SK-N-SH (cell line): ENCODE measurements around the gene RAPGEF2. TPM values are rescaled to one million over a fixed set of nuclear protein-coding genes. Genes with fewer than 3 reads are reported as not detected.

Experiments used
- CTCF ChIA-PET: fragments of 300-600, 350-600 bp; formaldehyde crosslinking; extraction: SDS; loops from one replicate; lab custom pipeline; 2021; lab: Yijun Ruan, JAX
- POLR2A ChIA-PET: fragments of 350-600 bp; sonication (Branson Sonifier 250); formaldehyde crosslinking; extraction: SDS; loops from one replicate; lab custom pipeline; 2020; ENCODE audit warnings: antibody characterized with exemption, inconsistent platforms; lab: Yijun Ruan, JAX
- DNase-seq: peaks from one replicate; pipeline ENCODE4 v3.0.0; 2012
- H2AFZ ChIP-seq: fragments of 200-600 bp; sonication (generic); 2 replicates; pipeline ENCODE4 v1.8.1; 2016; ENCODE audit warnings: antibody characterized with exemption, mild to moderate bottlenecking, low read depth
- H3F3A ChIP-seq: fragments of 200-600 bp; sonication (generic); replicated peaks from 2 replicates; pipeline ENCODE3; 2016; ENCODE audit warnings: antibody characterized with exemption, mild to moderate bottlenecking; ENCODE audit not compliant: insufficient read depth
- H3K27ac ChIP-seq, 2 experiments: fragments of 200-500 bp in 1 of 2; fragments of 200-600 bp in 1 of 2; sonication (Bioruptor generic) in 1 of 2; sonication (generic), shearing (Covaris generic) in 1 of 2; 2 replicates each; pipeline versions ENCODE4 v1.5.1 to v1.6.1; 2014 to 2016; ENCODE audit warnings: low read depth in 2 of 2, inconsistent platforms in 1 of 2, low read length in 1 of 2, mild to moderate bottlenecking in 1 of 2, mixed read lengths in 1 of 2
- H3K27me3 ChIP-seq: fragments of 200-600 bp; sonication (generic), shearing (Covaris generic); 2 replicates; pipeline ENCODE4 v1.6.1; 2016; ENCODE audit warnings: mixed run types; ENCODE audit not compliant: insufficient read depth
- H3K36me3 ChIP-seq, 2 experiments: fragments of 200-500 bp in 1 of 2; fragments of 200-600 bp in 1 of 2; sonication (Bioruptor generic) in 1 of 2; sonication (generic) in 1 of 2; replicated peaks in 1 of 2; 2 replicates each; pipeline versions ENCODE3 to v1.5.1; 2014 to 2016; ENCODE audit warnings: low read length in 1 of 2, mild to moderate bottlenecking in 1 of 2; ENCODE audit not compliant: insufficient read depth in 2 of 2, control insufficient read depth in 1 of 2
- H3K4me1 ChIP-seq, 2 experiments: fragments of 200-500 bp in 1 of 2; fragments of 200-600 bp in 1 of 2; sonication (Bioruptor generic) in 1 of 2; sonication (generic), shearing (Covaris generic) in 1 of 2; 2 replicates each; pipeline versions ENCODE4 v1.5.1 to v1.6.1; 2014 to 2016; ENCODE audit warnings: low read depth in 1 of 2, low read length in 1 of 2, mixed run types in 1 of 2; ENCODE audit not compliant: insufficient read depth in 2 of 2, control insufficient read depth in 1 of 2
- H3K4me2 ChIP-seq: fragments of 200-600 bp; sonication (generic), shearing (Covaris generic); 2 replicates; pipeline ENCODE4 v1.6.1; 2017; ENCODE audit warnings: mixed run types
- H3K4me3 ChIP-seq, 2 experiments: fragments of 200-500 bp in 1 of 2; fragments of 200-600 bp in 1 of 2; sonication (Bioruptor generic) in 1 of 2; sonication (generic), shearing (Covaris generic) in 1 of 2; 2 replicates each; pipeline versions ENCODE4 v1.5.1 to v1.8.1; 2014 to 2016; ENCODE audit warnings: low read depth in 2 of 2, inconsistent platforms in 1 of 2, low read length in 1 of 2, mild to moderate bottlenecking in 1 of 2, mixed read lengths in 1 of 2, moderate library complexity in 1 of 2
- H3K79me2 ChIP-seq: fragments of 200-600 bp; sonication (generic); 2 replicates; pipeline ENCODE4 v1.8.1; 2017; ENCODE audit warnings: mild to moderate bottlenecking; ENCODE audit not compliant: insufficient read depth
- H3K9ac ChIP-seq: fragments of 200-600 bp; sonication (generic); 2 replicates; pipeline ENCODE4 v1.6.1; 2017; ENCODE audit warnings: mixed run types
- H3K9me2 ChIP-seq: fragments of 200-600 bp; sonication (generic); 2 replicates; pipeline ENCODE4 v1.6.1; 2017; ENCODE audit warnings: mixed run types
- H3K9me3 ChIP-seq: fragments of 200-600 bp; sonication (generic); 2 replicates; pipeline ENCODE4 v1.6.1; 2017; ENCODE audit warnings: mixed run types, mild to moderate bottlenecking, moderate library complexity
- H4K20me1 ChIP-seq: fragments of 200-600 bp; sonication (generic); 2 replicates; pipeline ENCODE4 v1.6.1; 2017; ENCODE audit warnings: mild to moderate bottlenecking, mixed run types; ENCODE audit not compliant: insufficient read depth
- CHD2 ChIP-seq: fragments of 150-350 bp; IDR thresholded peaks from 2 replicates; pipeline ENCODE4 v1.6.1; 2018; ENCODE audit warnings: low read length; ENCODE audit not compliant: partially characterized antibody
- EZH2phosphoT487 ChIP-seq: fragments of 200-600 bp; sonication (generic); IDR thresholded peaks from 2 replicates; pipeline ENCODE4 v1.6.1; 2017; ENCODE audit warnings: low read depth, mixed run types, mild to moderate bottlenecking, antibody characterized with exemption, moderate library complexity, borderline replicate concordance
- FOSL2 ChIP-seq: IDR thresholded peaks from 2 replicates; pipeline ENCODE4 v1.4.0; 2012; ENCODE audit warnings: low read depth, mild to moderate bottlenecking, moderate library complexity, borderline replicate concordance
- FOXJ3 ChIP-seq: sonication (generic); formaldehyde crosslinking; IDR thresholded peaks from 2 replicates; pipeline ENCODE4 v1.5.1; 2020; ENCODE audit warnings: mild to moderate bottlenecking, missing genetic modification reagents
- GABPA ChIP-seq: IDR thresholded peaks from 2 replicates; pipeline ENCODE4 v1.4.0; 2012; ENCODE audit warnings: low read depth, mild to moderate bottlenecking
- GATA2 ChIP-seq: sonication (generic); formaldehyde crosslinking; IDR thresholded peaks from 2 replicates; pipeline ENCODE4 v1.5.0; 2020; ENCODE audit warnings: mild to moderate bottlenecking, missing genetic modification reagents
- MEF2A ChIP-seq: IDR thresholded peaks from 2 replicates; pipeline ENCODE4 v1.4.0; 2012; ENCODE audit warnings: low read depth, borderline replicate concordance
- POLR2AphosphoS5 ChIP-seq: IDR thresholded peaks from 2 replicates; pipeline ENCODE4 v1.6.1; 2012; ENCODE audit warnings: low read depth, low read length
- RAD21 ChIP-seq: IDR thresholded peaks from 2 replicates; pipeline ENCODE4 v1.6.1; 2012; ENCODE audit warnings: mild to moderate bottlenecking, low read length
- RCOR1 ChIP-seq: fragments of 150-350 bp; IDR thresholded peaks from 2 replicates; pipeline ENCODE4 v1.6.1; 2017; ENCODE audit warnings: antibody characterized with exemption, low read length
- SMC3 ChIP-seq: IDR thresholded peaks from 2 replicates; pipeline ENCODE4 v1.6.1; 2012; ENCODE audit warnings: low read depth, low read length, improper control_type of control experiment
- TAF1 ChIP-seq: IDR thresholded peaks from 2 replicates; pipeline ENCODE4 v1.6.1; 2012; ENCODE audit warnings: low read depth, mild to moderate bottlenecking, low read length, moderate library complexity, borderline replicate concordance
- TCF12 ChIP-seq: IDR thresholded peaks from 2 replicates; pipeline ENCODE4 v1.4.0; 2012
- YY1 ChIP-seq: IDR thresholded peaks from 2 replicates; pipeline ENCODE4 v1.4.0; 2012; ENCODE audit warnings: low read depth, mild to moderate bottlenecking
- WGBS: methylation state at CpG from one replicate; pipeline ENCODE4 v1.1.6; 2017; ENCODE audit warnings: low lambda C conversion rate; 5-methylcytosine and 5-hydroxymethylcytosine counted together
- polyA plus RNA-seq, 3 experiments: library from polyadenylated mRNA; depleted of rRNA; stranded (reverse); fragments of >200 nt; gene quantifications; 2 replicates each; pipeline ENCODE4 v1.2.3, GENCODE V29; 2012
- TF ChIP-seq, protein P1 (sequence below): IDR thresholded peaks from 2 replicates; pipeline ENCODE4 v1.4.0; 2012; ENCODE audit warnings: low read depth, borderline replicate concordance
- TF ChIP-seq, protein P2 (sequence below): fragments of 150-350 bp; IDR thresholded peaks from 2 replicates; pipeline ENCODE4 v1.6.1; 2017; ENCODE audit warnings: antibody characterized with exemption, low read length, low read depth, borderline replicate concordance
- TF ChIP-seq, protein P3 (sequence below): IDR thresholded peaks from 2 replicates; pipeline ENCODE4; 2012
- TF ChIP-seq, protein P4 (sequence below): IDR thresholded peaks from 2 replicates; pipeline ENCODE4 v1.6.1; 2012; ENCODE audit warnings: mild to moderate bottlenecking, low read depth, low read length, moderate library complexity

Gene RAPGEF2
- polyA plus RNA-seq, 1 of the 3 experiments (the other 2 are of a cell fraction), result 19.2 TPM

DNA sequence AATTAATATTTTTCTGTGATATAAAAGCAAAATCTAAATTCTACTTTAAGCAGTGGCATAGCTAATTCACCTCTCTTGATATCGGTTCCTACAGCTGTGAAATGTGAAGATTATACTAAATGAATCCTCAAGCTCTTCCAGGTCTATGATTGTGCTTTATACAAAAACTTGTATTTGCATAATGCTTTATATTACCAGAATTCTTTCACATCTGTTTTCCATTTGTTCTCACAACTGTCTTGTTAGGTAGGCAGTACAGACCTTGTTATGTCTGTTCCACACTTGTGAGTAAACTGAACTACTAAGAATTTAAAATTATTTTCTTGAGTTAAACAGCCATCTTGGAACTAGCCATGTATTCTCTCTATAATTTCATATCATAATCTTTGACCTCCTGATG is 184.9 kb downstream of the RAPGEF2 start:
- no peak for DNase-seq
- CTCF ChIA-PET, result interaction anchor here (1.6 kb wide), 1 partner anchor 21 kb away, joined by 3 read pairs; no protein-coding TSS in a partner anchor
- peaks cover 16% of the 10 kb centered on the region for H3F3A ChIP-seq
- no peaks in the 10 kb centered on the region for H4K20me1 ChIP-seq
- H3K36me3 ChIP-seq, result peaks cover 0 to 4% of the 10 kb centered on the region in 2 experiments
- H3K27me3 ChIP-seq, result no peaks in the 10 kb centered on the region
- H3K9me3 ChIP-seq, result no peaks in the 10 kb centered on the region
- no peak overlapping the region for H3K4me3 ChIP-seq
- peaks cover 0 to 39% of the 10 kb centered on the region in 2 experiments; a peak in 2 of 4 replicates for H3K4me1 ChIP-seq
- H3K9me2 ChIP-seq, result no peaks in the 10 kb centered on the region
- TF ChIP-seq, protein P1, sequence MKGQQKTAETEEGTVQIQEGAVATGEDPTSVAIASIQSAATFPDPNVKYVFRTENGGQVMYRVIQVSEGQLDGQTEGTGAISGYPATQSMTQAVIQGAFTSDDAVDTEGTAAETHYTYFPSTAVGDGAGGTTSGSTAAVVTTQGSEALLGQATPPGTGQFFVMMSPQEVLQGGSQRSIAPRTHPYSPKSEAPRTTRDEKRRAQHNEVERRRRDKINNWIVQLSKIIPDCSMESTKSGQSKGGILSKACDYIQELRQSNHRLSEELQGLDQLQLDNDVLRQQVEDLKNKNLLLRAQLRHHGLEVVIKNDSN, result no peak
- TF ChIP-seq TCF12, result 0 out of 2 replicates have a peak, but pooled peaks have one; percentile 13
- TF ChIP-seq, all 33 proteins: peak for 1
- POLR2A ChIA-PET, result no interaction called here
- Histone ChIP-seq H3K9ac (no peak overlapping the region), H3K4me2 (no peak overlapping the region), H2AFZ (no peak overlapping the region), H3K27ac (no peak overlapping the region), H3K79me2 (peaks cover 54% of the 10 kb centered on the region)
- 97% methylated on average over 1 of the region's 1 CpG for WGBS

DNA sequence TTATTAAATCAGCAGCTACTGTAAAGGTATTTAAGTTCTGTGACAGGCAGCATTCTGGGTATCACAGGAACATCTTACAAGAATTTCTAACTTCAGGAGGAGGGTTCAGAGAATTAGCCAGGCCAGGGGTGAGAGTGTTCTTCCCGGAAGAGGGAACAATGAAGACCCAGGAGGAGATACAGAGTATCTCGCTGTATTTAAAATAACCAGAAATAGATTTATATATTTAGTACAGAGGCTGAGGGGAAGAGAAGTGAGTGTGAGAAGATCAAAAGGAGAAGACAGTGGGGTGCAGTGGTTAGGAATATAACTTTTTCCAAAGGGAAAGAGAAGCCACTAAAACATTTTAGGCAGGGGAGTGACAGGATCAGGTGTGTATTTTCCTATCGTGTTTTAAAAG is 186.8 kb downstream of the RAPGEF2 start:
- CTCF ChIA-PET, result no interaction called here

More for the DNA sequence above, 186.8 kb downstream of the RAPGEF2 start:
- H3K9me2 ChIP-seq, result no peaks in the 10 kb centered on the region
- H3K36me3 ChIP-seq, result peaks cover 0 to 4% of the 10 kb centered on the region in 2 experiments
- no peaks in the 10 kb centered on the region for H4K20me1 ChIP-seq
- WGBS, result 98% methylated on average over 3 of the region's 3 CpGs
- no peaks in the 10 kb centered on the region for H3K27me3 ChIP-seq
- H2AFZ ChIP-seq, result no peak overlapping the region
- TF ChIP-seq, protein P2, sequence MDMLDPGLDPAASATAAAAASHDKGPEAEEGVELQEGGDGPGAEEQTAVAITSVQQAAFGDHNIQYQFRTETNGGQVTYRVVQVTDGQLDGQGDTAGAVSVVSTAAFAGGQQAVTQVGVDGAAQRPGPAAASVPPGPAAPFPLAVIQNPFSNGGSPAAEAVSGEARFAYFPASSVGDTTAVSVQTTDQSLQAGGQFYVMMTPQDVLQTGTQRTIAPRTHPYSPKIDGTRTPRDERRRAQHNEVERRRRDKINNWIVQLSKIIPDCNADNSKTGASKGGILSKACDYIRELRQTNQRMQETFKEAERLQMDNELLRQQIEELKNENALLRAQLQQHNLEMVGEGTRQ, result no peak
- TF ChIP-seq POLR2AphosphoS5, result no peak
- no peak for TF ChIP-seq TAF1
- TF ChIP-seq, protein P3, sequence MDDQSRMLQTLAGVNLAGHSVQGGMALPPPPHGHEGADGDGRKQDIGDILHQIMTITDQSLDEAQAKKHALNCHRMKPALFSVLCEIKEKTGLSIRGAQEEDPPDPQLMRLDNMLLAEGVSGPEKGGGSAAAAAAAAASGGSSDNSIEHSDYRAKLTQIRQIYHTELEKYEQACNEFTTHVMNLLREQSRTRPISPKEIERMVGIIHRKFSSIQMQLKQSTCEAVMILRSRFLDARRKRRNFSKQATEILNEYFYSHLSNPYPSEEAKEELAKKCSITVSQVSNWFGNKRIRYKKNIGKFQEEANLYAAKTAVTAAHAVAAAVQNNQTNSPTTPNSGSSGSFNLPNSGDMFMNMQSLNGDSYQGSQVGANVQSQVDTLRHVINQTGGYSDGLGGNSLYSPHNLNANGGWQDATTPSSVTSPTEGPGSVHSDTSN, result no peak
- no peak for TF ChIP-seq YY1
- TF ChIP-seq, protein P1, result no peak
- TF ChIP-seq TCF12, result no peak
- TF ChIP-seq MEF2A, result no peak
- TF ChIP-seq EZH2phosphoT487, result no peak
- TF ChIP-seq FOSL2, result no peak
- no peak for TF ChIP-seq SMC3
- TF ChIP-seq RAD21, result no peak
- TF ChIP-seq RCOR1, result no peak
- no peak for TF ChIP-seq GATA2 (CRISPR knock-in tag)
- no peak for TF ChIP-seq GABPA
- no peak for TF ChIP-seq FOXJ3
- TF ChIP-seq CHD2, result no peak
- TF ChIP-seq, protein P4, sequence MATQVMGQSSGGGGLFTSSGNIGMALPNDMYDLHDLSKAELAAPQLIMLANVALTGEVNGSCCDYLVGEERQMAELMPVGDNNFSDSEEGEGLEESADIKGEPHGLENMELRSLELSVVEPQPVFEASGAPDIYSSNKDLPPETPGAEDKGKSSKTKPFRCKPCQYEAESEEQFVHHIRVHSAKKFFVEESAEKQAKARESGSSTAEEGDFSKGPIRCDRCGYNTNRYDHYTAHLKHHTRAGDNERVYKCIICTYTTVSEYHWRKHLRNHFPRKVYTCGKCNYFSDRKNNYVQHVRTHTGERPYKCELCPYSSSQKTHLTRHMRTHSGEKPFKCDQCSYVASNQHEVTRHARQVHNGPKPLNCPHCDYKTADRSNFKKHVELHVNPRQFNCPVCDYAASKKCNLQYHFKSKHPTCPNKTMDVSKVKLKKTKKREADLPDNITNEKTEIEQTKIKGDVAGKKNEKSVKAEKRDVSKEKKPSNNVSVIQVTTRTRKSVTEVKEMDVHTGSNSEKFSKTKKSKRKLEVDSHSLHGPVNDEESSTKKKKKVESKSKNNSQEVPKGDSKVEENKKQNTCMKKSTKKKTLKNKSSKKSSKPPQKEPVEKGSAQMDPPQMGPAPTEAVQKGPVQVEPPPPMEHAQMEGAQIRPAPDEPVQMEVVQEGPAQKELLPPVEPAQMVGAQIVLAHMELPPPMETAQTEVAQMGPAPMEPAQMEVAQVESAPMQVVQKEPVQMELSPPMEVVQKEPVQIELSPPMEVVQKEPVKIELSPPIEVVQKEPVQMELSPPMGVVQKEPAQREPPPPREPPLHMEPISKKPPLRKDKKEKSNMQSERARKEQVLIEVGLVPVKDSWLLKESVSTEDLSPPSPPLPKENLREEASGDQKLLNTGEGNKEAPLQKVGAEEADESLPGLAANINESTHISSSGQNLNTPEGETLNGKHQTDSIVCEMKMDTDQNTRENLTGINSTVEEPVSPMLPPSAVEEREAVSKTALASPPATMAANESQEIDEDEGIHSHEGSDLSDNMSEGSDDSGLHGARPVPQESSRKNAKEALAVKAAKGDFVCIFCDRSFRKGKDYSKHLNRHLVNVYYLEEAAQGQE, result no peak
- no peak overlapping the region for H3K4me2 ChIP-seq
- peaks cover 0 to 22% of the 10 kb centered on the region in 2 experiments; a peak in 2 of 4 replicates for H3K4me1 ChIP-seq
- H3F3A ChIP-seq, result peaks cover 10% of the 10 kb centered on the region
- no peak overlapping the region for H3K4me3 ChIP-seq
- H3K27ac ChIP-seq, result no peak overlapping the region; a peak in 1 of 4 replicates
- DNase-seq, result no peak
- POLR2A ChIA-PET, result no interaction called here
- H3K9ac ChIP-seq, result no peak overlapping the region
- no peaks in the 10 kb centered on the region for H3K9me3 ChIP-seq
- peaks cover 61% of the 10 kb centered on the region for H3K79me2 ChIP-seq
